Astrocyte (in vitro differentiated cells and primary cell): ENCODE data around the gene DHH.

Experiments
- CTCF ChIP-seq: IDR thresholded peaks from 2 replicates; pipeline ENCODE4 v1.5.1; 2011; ENCODE audit warnings: low read depth, mild to moderate bottlenecking, inconsistent platforms, low read length, moderate library complexity; ENCODE audit not compliant: insufficient read depth
- EZH2 ChIP-seq: IDR thresholded peaks from 2 replicates; pipeline ENCODE4 v1.6.1; 2012; ENCODE audit warnings: mild to moderate bottlenecking, low read length, inconsistent platforms; ENCODE audit not compliant: insufficient read depth

- TF ChIP-seq CTCF: no peak
- no peak for TF ChIP-seq EZH2
These were observed 48.3 kb downstream of the DHH start for GRCh38 chr12:49046129-49046895.
